T47D (cell line): ENCODE data around the gene PCDHA1.
"Not testable (repeated sequence)": the region's sequence is repeated elsewhere in the genome, so short reads cannot be mapped to it uniquely, and the experiment has no call there.

Source experiments
- DNase-seq, 2 experiments: peaks; one replicate each; pipeline versions ENCODE4 v3.0.0 to v3.0.0-alpha.2; 2011 to 2012; ENCODE audit warnings: low read depth in 1 of 2, low spot score in 1 of 2
- JUND ChIP-seq: IDR thresholded peaks from 2 replicates; pipeline ENCODE4 v1.6.1; 2012; ENCODE audit warnings: low read depth
- in situ Hi-C: cut with HindIII; loops from 2 replicates; pipeline ENCODE4 v1.10.0; 2016; ENCODE audit warnings: low sequenced_read_pairs, low pct_unique_long_range_greater_than_20kb

PCDHA1 gene

GRCh38 chr5:140785905-140786686 lies at the start of gene PCDHA1:
Gene PCDHA1 (plus strand): TSS chr5:140786140.
- no peak for TF ChIP-seq JUND
- in situ Hi-C loops = no loop called here
- peak; percentile 79 to 86 for DNase-seq

GRCh38 chr5:140737486-140737885 lies 48.5 kb upstream of the PCDHA1 start:
- TF ChIP-seq JUND = no peak
- in situ Hi-C loops = no loop called here

GRCh38 chr5:140741967-140742366 lies 44.0 kb upstream of the PCDHA1 start:
- in situ Hi-C loops = no loop called here
- TF ChIP-seq JUND = no peak
- no peak for DNase-seq

More at GRCh38 chr5:140737486-140737885, 48.5 kb upstream of the PCDHA1 start:
- DNase-seq = no peak

- no peak for DNase-seq
- TF ChIP-seq JUND = no peak
- in situ Hi-C loops = no loop called here
Observed at GRCh38 chr5:140753561-140753960, 32.4 kb upstream of the PCDHA1 start.

- peak in 1 of 2 experiments; percentile 22 for DNase-seq
- no peak for TF ChIP-seq JUND
Observed at GRCh38 chr5:140764177-140764973, 21.6 kb upstream of the PCDHA1 start.

GRCh38 chr5:140767444-140767843 lies 18.5 kb upstream of the PCDHA1 start:
- in situ Hi-C loops = no loop called here
- no peak for TF ChIP-seq JUND
- no peak for DNase-seq

More at GRCh38 chr5:140764177-140764973, 21.6 kb upstream of the PCDHA1 start:
- in situ Hi-C loops = no loop called here

GRCh38 chr5:140780512-140780911 lies 5.4 kb upstream of the PCDHA1 start:
- in situ Hi-C loops = no loop called here
- no peak for TF ChIP-seq JUND
- DNase-seq = no peak

GRCh38 chr5:140787422-140787821 lies 1.5 kb downstream of the PCDHA1 start:
- DNase-seq, in situ Hi-C loops: not testable (repeated sequence)

GRCh38 chr5:140787849-140788504 lies 2.0 kb downstream of the PCDHA1 start:
- DNase-seq, in situ Hi-C loops: not testable (repeated sequence)

GRCh38 chr5:140791089-140791488 lies 5.1 kb downstream of the PCDHA1 start:
- in situ Hi-C loops = no loop called here
- TF ChIP-seq JUND = no peak
- no peak for DNase-seq

GRCh38 chr5:140794595-140795258 lies 8.8 kb downstream of the PCDHA1 start, which contains the start of gene PCDHA2:
Gene PCDHA2 (plus strand): TSS chr5:140794852.
- DNase-seq = peak in 1 of 2 experiments; percentile 66

GRCh38 chr5:140795259-140795641 lies 9.3 kb downstream of the PCDHA1 start:
- TF ChIP-seq JUND = no peak
- DNase-seq = peak; percentile 69 to 74
- in situ Hi-C loops = no loop called here

More at GRCh38 chr5:140794595-140795258, 8.8 kb downstream of the PCDHA1 start, which contains the start of gene PCDHA2:
- TF ChIP-seq JUND = no peak
- in situ Hi-C loops = no loop called here

- DNase-seq, in situ Hi-C loops: not testable (repeated sequence)
Observed at GRCh38 chr5:140796072-140796717, 10.3 kb downstream of the PCDHA1 start.
